Sigmoid colon (tissue), 7 donors: Measurements from ENCODE around the gene TAF1B. TPM values are rescaled to one million over a fixed set of nuclear protein-coding genes. Genes with fewer than 3 reads are reported as not detected.

ENCODE experiments used
- DNase-seq: peaks from one replicate; pipeline ENCODE4 v3.0.0-alpha.2; 2019
- H3K27ac ChIP-seq, 4 donors: fragments of 200-600 bp; sonication (generic); one replicate each; pipeline ENCODE4 v1.5.1; 2016 to 2019; ENCODE audit warnings: mild to moderate bottlenecking in 1 of 4
- H3K27me3 ChIP-seq, 3 donors: fragments of 200-600 bp; sonication (generic); one replicate each; pipeline ENCODE4 v1.5.1; 2019; ENCODE audit warnings: mild to moderate bottlenecking in 1 of 3
- H3K36me3 ChIP-seq, 4 donors: fragments of 200-600 bp; sonication (generic); one replicate each; pipeline ENCODE4 v1.5.1; 2016 to 2019
- H3K4me1 ChIP-seq, 4 donors: fragments of 200-600 bp; sonication (generic); one replicate each; pipeline ENCODE4 v1.5.1; 2017 to 2019
- H3K4me3 ChIP-seq, 4 donors: fragments of 200-600 bp; sonication (generic); one replicate each; pipeline ENCODE4 v1.5.1; 2017 to 2019; ENCODE audit warnings: mild to moderate bottlenecking in 2 of 4, moderate library complexity in 1 of 4
- H3K9me3 ChIP-seq, 4 donors: fragments of 200-600 bp in 3 of 4; sonication (generic) in 3 of 4; one replicate each; pipeline versions ENCODE4 v1.5.1 to v1.6.1; 2013 to 2019
- CTCF ChIP-seq, 4 experiments: fragments of 450-650 bp in 3 of 4; fragments of 200-600 bp in 1 of 4; IDR thresholded peaks; one replicate each; pipeline ENCODE4 v1.5.1; 2016 to 2019; ENCODE audit warnings: antibody characterized with exemption in 4 of 4, mild to moderate bottlenecking in 3 of 4, moderate library complexity in 2 of 4
- EP300 ChIP-seq, 4 donors: sonication (generic); formaldehyde crosslinking; IDR thresholded peaks; one replicate each; pipeline ENCODE4 v1.6.1; 2017; ENCODE audit warnings: antibody characterized with exemption in 4 of 4
- POLR2A ChIP-seq, 2 donors: fragments of 450-650 bp; IDR thresholded peaks; one replicate each; pipeline ENCODE4 v1.6.1; 2016; ENCODE audit warnings: antibody characterized with exemption in 2 of 2, mild to moderate bottlenecking in 2 of 2, moderate library complexity in 2 of 2
- POLR2AphosphoS5 ChIP-seq, 4 donors: sonication (generic); formaldehyde crosslinking; IDR thresholded peaks; one replicate each; pipeline ENCODE4 v1.6.1; 2017; ENCODE audit warnings: antibody characterized with exemption in 4 of 4
- WGBS, 2 donors: extraction: QIAGEN DNeasy Blood & Tissue Kit; methylation state at CpG; one replicate each; pipeline ENCODE4 v1.1.7; 2013; 5-methylcytosine and 5-hydroxymethylcytosine counted together
- intact Hi-C: fragments of 100-400 bp; cut with DNase I; formaldehyde crosslinking; loops from one replicate; pipeline ENCODE4 v1.15.1; 2023
- polyA plus RNA-seq, 3 donors: library from polyadenylated mRNA; stranded (reverse); fragments of 200-250 nt; gene quantifications; one replicate each; pipeline ENCODE4 v1.2.3, GENCODE V29; 2013
- total RNA-seq, 4 donors: library from RNA; depleted of rRNA; stranded (reverse); fragments of >200 nt; gene quantifications; one replicate each; pipeline ENCODE4 v1.1.0, GENCODE V29; 2016
- donor health status: healthy with polysubstance abuse.
- donor health status: Bipolar disorder and iron deficiency.
- donor health status: healthy.

Gene TAF1B
- total and polyA plus RNA-seq, 7 donors, result 2.3 to 19.8 (median 11.4) TPM

GRCh38 chr2:9954136-9954535, 110.9 kb downstream of the TAF1B start:
- no peak for DNase-seq
- WGBS, 2 donors, result 17 to 65% methylated on average over 3 of the region's 3 CpGs

GRCh38 chr2:9958057-9958456, 114.8 kb downstream of the TAF1B start:
- whole genome bisulfite sequencing, 2 donors, result 92 to 94% methylated on average over 8 of the region's 8 CpGs
- Histone ChIP-seq H3K27ac (no peak overlapping the region), H3K4me3 (no peak overlapping the region), H3K9me3 (no peaks in the 10 kb centered on the region), H3K4me1 (no peaks in the 10 kb centered on the region), H3K36me3 (no peaks in the 10 kb centered on the region), H3K27me3 (no peaks in the 10 kb centered on the region)
- no peak for DNase-seq
- TF ChIP-seq CTCF (IDR thresholded peaks at IDR 0.05), result no peak
- no peak for TF ChIP-seq EP300 (IDR thresholded peaks at IDR 0.05)
- no peak for TF ChIP-seq POLR2AphosphoS5 (IDR thresholded peaks at IDR 0.05)
- TF ChIP-seq POLR2A (IDR thresholded peaks at IDR 0.05), result no peak
- intact Hi-C loops, result no loop called here

More at GRCh38 chr2:9954136-9954535, 110.9 kb downstream of the TAF1B start:
- no peaks in the 10 kb centered on the region for H3K9me3 ChIP-seq
- H3K27ac ChIP-seq, result no peak overlapping the region
- intact Hi-C loops, result no loop called here
- H3K4me3 ChIP-seq, result no peak overlapping the region
- H3K4me1 ChIP-seq, result peaks cover 0 to 18% (median 10%) of the 10 kb centered on the region in 4 donors
- peaks cover 0 to 3% (median 0%) of the 10 kb centered on the region in 3 donors for H3K27me3 ChIP-seq
- no peaks in the 10 kb centered on the region for H3K36me3 ChIP-seq
- TF ChIP-seq POLR2AphosphoS5 (IDR thresholded peaks at IDR 0.05) (no peak), EP300 (IDR thresholded peaks at IDR 0.05) (no peak), CTCF (IDR thresholded peaks at IDR 0.05) (no peak), POLR2A (IDR thresholded peaks at IDR 0.05) (no peak)

- H3K27ac ChIP-seq, result no peak overlapping the region
- no peaks in the 10 kb centered on the region for H3K27me3 ChIP-seq
- TF ChIP-seq EP300 (IDR thresholded peaks at IDR 0.05) (no peak), CTCF (IDR thresholded peaks at IDR 0.05) (no peak), POLR2A (IDR thresholded peaks at IDR 0.05) (no peak), POLR2AphosphoS5 (IDR thresholded peaks at IDR 0.05) (no peak)
- intact Hi-C loops, result no loop called here
- 92 to 95% methylated on average over 3 of the region's 3 CpGs for WGBS, 2 donors
- no peaks in the 10 kb centered on the region for H3K4me1 ChIP-seq
- H3K9me3 ChIP-seq, result no peaks in the 10 kb centered on the region
- H3K36me3 ChIP-seq, result no peaks in the 10 kb centered on the region
- DNase-seq, result no peak
- no peak overlapping the region for H3K4me3 ChIP-seq
These were observed 116.0 kb downstream of the TAF1B start for GRCh38 chr2:9959262-9959661.

- H3K9me3 ChIP-seq, result no peaks in the 10 kb centered on the region
- H3K27me3 ChIP-seq, result no peaks in the 10 kb centered on the region
- no peak for TF ChIP-seq CTCF (IDR thresholded peaks at IDR 0.05)
- no peak for TF ChIP-seq POLR2AphosphoS5 (IDR thresholded peaks at IDR 0.05)
- no peak for TF ChIP-seq EP300 (IDR thresholded peaks at IDR 0.05)
- no peak for TF ChIP-seq POLR2A (IDR thresholded peaks at IDR 0.05)
- DNase-seq, result no peak
- H3K36me3 ChIP-seq, result peaks cover 0 to 5% (median 0%) of the 10 kb centered on the region in 4 donors
- intact Hi-C loops, result no loop called here
- H3K4me3 ChIP-seq, result no peak overlapping the region
- H3K27ac ChIP-seq, result no peak overlapping the region
- WGBS, 2 donors, result 76 to 87% methylated on average over 10 of the region's 10 CpGs
- H3K4me1 ChIP-seq, result no peaks in the 10 kb centered on the region
These were observed 117.7 kb downstream of the TAF1B start for GRCh38 chr2:9961013-9961412.

GRCh38 chr2:9964334-9964980, 121.2 kb downstream of the TAF1B start:
- Histone ChIP-seq H3K36me3 (peaks cover 0 to 5% (median 0%) of the 10 kb centered on the region in 4 donors), H3K9me3 (no peaks in the 10 kb centered on the region), H3K4me3 (no peak overlapping the region), H3K27me3 (no peaks in the 10 kb centered on the region), H3K4me1 (no peaks in the 10 kb centered on the region), H3K27ac (no peak overlapping the region)
- WGBS, 2 donors, result 92 to 94% methylated on average over 7 of the region's 7 CpGs
- intact Hi-C loops, result no loop called here
- TF ChIP-seq EP300 (IDR thresholded peaks at IDR 0.05), result no peak
- no peak for TF ChIP-seq CTCF (IDR thresholded peaks at IDR 0.05)
- TF ChIP-seq POLR2AphosphoS5 (IDR thresholded peaks at IDR 0.05), result no peak
- no peak for TF ChIP-seq POLR2A (IDR thresholded peaks at IDR 0.05)
- no peak for DNase-seq
